ENCODE data around the gene TOMM20. TPM values are rescaled to one million over a fixed set of nuclear protein-coding genes. Genes with fewer than 3 reads are reported as not detected.

The TOMM20 gene
- total and polyA plus RNA-seq, 2 of the 8 experiments (the other 6 are each of a cell fraction or from before 2014, with no cell fraction given): 71.4 to 168 TPM

- TF ChIP-seq USF2 (IDR thresholded peaks at IDR 0.05; ENCODE audit: low read length) (no peak), POLR2AphosphoS5 (IDR thresholded peaks at IDR 0.05; ENCODE audit: low read depth, low read length) (no peak)
These were observed 59.5 kb downstream of the TOMM20 start (continued) for GRCh38 chr1:235069176-235069575.

Data from H1 (cell line).